HG03439 (cell line): Measurements from ENCODE around the gene DDIT4.
"Not testable (repeated sequence)": the region's sequence is repeated elsewhere in the genome, so short reads cannot be mapped to it uniquely, and the experiment has no call there.

Source experiments
- ATAC-seq: cut with Tn5 transposase; IDR thresholded peaks from one replicate; pipeline ENCODE4 v1.9.1; 2021; ENCODE audit warnings: mild to moderate bottlenecking, moderate library complexity; ENCODE audit not compliant: unreplicated experiment

Gene DDIT4

DNA sequence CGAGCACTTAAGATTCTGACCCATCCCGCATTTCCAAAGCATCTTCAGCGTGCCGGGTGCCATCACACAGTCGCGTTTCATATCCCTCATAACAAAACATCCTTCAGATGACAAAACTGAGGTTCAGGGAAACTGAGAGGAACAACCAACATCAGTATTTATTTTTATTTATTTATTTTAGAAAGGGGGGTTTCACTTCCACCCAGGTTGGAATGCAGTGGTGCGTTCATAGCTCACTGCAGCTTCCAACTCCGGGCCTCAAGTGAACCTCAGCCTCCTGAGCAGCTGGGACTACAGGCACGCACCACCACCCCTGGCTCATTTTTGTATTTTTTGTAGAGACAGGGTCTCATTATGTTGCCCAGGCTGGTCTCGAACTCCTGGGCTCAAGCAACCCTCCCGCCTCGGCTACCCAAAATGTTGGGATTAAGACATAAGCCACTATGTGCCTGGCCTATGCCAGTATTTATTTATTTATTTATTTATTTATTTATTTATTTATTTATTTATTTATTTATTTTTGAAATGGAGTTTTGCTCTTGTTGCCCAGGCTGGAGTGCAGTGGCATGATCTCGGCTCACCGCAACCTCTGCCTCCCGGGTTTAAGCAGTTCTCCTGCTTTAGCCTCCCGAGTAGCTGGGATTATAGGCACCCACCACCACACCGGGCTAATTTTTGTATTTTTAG lies 24.4 kb upstream of the DDIT4 start:
- not testable (repeated sequence) for ATAC-seq

- no peak for ATAC-seq
Observed at GRCh38 chr10:72250666-72251065, 23.1 kb upstream of the DDIT4 start.

- no peak for ATAC-seq
Observed at GRCh38 chr10:72251635-72252034, 22.1 kb upstream of the DDIT4 start.

- no peak for ATAC-seq
Observed at GRCh38 chr10:72252972-72253371, 20.8 kb upstream of the DDIT4 start.

DNA sequence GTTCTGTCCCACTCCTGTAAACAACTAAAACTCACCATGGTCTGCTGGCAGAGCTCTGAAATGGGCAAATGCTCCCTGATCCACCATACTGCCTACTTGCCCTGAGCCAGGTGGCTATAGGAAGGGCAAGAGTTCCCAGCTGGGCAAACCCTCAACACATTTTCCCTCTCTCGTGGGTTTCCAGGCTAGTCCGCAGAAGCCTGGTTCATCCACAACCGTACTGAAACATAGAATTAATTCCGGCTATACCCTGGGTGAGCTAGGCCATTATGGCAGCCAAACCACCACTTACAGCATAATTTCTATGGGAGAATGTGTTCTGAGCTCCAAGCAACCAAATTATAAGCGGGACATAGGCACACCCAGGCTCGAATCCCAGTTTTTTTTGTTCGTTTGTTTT lies 20.1 kb upstream of the DDIT4 start:
- ATAC-seq, result no peak

- ATAC-seq, result no peak
Observed at GRCh38 chr10:72254813-72255568, 18.7 kb upstream of the DDIT4 start.

GRCh38 chr10:72255977-72256729 lies 17.6 kb upstream of the DDIT4 start:
- ATAC-seq, result no peak

GRCh38 chr10:72257051-72257892 lies 16.5 kb upstream of the DDIT4 start:
- ATAC-seq, result no peak

DNA sequence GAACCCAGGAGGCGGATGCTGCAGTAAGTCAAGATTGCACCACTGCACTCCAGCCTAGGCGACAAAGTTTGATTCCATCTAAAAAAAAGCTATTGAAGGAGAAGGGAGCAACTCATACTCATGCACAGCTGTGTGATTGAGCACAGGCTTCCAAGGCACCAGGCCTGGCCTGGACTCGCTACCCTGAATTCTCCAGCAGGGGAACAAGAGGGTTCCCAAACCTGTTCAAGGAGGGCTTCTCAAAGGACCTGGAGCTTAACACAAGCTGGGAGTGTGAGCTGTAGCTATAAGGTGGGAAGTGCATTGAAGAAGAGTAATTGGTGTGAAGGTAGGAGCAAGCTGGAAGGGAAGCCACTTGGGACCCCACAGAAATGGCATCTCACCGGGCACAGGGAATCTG lies 15.1 kb upstream of the DDIT4 start:
- no peak for ATAC-seq

DNA sequence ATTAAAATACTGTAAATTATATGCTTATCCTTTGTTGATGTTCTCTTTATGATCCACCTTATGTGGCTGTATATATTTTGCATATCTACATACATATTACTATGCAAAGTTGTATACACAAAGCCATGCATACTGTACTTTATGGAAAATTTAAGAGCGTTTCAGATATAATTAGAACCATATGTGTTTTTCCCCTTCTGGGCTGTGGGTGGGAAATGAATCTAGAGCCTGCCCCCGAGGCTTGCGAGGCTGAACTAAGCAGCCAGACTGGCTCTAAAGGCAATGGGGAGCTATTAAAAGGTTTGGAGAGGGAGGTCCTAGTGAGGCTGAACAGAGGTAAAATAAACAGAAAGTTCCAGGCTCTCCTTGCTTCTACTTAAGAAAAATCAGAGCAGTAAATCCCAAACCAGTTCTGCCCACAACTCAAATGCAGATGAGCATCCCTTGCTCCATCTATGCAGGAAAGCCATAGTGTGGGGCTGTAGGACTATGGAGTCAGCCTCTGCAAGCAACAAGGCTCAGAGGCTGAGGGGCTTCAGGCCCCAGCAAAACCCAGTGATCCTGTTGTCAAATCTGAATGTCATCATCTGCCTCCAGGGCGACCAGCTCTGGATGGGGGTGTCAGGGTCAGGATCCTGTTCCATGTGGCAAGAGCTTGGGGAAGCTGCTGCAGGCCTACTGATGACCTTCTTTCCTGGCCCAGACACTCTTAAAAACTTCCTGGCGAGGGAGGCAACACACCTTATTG lies 14.1 kb upstream of the DDIT4 start:
- ATAC-seq, result no peak

GRCh38 chr10:72260239-72260975 lies 13.3 kb upstream of the DDIT4 start:
- ATAC-seq, result peak; percentile 65

DNA sequence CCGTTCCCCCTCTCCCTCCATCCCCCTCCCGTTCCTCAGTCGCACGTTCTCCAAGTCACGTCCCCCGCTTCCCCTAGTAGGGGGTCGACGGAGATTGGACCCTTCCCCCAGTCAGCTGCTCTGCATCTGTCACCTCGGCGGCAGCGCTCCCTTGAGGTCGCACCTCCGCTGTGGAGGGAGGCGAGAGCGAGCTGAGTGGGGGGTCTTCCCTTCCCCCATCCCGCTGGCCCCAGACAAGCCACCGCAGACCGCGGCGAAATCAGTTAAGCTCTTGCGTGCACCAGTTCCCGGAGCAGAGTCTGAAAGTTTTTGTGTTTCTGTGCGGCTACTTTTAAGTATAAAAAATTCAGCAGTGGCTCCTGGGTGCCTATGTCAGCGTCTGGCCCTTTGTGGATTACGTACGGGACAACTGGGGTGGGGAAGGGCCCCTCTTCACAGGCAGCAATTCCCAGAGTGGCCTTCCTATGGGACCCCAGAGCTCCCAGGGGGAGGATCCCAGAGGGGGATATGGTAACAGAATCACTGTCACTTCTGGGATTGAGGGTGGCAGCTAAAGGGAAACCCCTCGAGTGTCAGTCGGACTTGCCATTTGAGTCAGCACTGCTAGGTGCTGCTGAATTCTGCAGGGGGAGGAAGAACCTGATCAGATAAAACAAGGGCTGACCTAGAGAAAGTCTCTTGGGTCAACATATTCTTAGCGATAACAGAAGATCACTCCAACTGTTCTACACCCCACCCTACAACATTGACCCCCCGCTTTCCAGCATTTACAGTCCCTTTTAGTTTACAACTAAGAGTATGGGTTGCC lies 12.5 kb upstream of the DDIT4 start:
- peak; percentile 58 for ATAC-seq

DNA sequence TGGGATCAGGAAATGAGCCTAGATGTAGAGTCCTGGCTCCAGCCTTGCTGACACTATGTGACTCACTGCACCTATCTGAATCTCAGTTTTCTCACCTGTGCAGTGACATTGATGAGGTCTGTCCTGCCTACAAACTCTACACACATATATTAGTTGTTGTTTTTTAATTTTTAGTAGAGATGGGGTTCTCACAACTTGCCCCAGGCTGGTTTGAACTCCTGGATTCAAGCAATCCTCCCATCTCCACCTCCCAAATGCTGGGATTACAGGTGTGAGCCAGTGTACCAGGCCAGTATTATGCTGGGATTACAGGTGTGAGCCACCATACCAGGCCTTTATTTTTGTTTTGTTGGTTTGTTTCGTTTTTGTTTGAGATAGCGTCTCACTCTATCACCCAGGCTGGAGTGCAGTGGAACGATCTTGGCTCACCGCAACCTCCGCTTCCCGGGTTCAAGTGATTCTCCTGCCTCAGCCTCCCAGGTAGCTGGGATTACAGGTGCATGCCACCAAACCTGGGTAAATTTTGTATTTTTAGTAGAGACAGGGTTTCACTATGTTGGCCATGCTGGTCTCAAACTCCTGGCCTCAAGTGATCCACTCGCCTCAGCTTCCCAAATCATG lies 11.8 kb upstream of the DDIT4 start:
- peak; percentile 25 for ATAC-seq

DNA sequence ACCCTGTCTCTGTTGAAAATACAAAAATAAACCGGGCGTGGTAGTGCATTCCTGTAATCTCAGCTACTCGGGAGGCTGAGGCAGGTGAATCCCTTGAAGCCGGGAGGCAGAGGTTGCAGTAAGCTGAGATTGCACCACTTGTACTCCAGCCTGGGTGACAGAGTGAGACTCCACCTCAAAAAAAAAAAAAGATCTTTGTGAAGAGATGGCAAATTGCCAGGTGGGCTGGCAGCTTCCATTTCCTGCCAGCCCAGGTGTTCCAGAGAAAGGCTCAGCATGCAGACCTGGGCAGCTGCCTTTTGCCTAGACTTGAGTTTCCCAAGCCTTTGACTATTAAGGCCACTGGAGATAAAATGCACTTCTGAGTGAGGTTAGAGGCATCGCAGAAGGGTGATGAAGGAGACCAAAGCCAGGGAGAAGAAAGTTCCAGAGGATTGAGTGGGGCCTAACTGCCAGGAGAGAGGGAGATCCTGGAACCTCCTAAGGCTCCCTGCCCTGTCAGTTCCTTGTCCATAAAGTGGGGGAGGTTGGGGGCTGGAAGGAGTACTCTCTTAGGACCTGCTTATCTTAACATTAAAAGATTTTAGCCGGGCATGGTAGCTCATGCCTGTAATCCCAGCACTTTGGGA lies 10.0 kb upstream of the DDIT4 start:
- ATAC-seq, result no peak

GRCh38 chr10:72264536-72264935 lies 9.2 kb upstream of the DDIT4 start:
- ATAC-seq, result no peak

DNA sequence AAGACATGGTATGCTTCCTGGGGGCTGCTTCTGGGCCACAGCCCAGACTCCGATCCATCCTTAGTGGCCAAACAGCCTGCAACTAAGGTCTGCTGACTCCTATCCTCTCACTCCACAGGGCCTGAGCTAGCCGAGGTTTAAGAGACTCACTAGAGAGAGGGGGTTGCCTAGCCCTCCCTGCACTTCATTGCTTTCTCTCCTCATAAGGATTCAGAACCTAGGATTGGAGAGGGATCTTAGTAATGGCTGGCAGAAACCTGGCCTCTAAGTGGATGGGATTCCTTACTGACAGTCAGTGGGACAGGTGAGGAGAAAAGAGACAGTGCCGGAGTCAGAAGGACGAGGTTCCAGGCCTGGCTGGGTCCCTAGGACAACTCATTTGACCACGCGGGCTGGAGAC lies 8.2 kb upstream of the DDIT4 start:
- no peak for ATAC-seq

DNA sequence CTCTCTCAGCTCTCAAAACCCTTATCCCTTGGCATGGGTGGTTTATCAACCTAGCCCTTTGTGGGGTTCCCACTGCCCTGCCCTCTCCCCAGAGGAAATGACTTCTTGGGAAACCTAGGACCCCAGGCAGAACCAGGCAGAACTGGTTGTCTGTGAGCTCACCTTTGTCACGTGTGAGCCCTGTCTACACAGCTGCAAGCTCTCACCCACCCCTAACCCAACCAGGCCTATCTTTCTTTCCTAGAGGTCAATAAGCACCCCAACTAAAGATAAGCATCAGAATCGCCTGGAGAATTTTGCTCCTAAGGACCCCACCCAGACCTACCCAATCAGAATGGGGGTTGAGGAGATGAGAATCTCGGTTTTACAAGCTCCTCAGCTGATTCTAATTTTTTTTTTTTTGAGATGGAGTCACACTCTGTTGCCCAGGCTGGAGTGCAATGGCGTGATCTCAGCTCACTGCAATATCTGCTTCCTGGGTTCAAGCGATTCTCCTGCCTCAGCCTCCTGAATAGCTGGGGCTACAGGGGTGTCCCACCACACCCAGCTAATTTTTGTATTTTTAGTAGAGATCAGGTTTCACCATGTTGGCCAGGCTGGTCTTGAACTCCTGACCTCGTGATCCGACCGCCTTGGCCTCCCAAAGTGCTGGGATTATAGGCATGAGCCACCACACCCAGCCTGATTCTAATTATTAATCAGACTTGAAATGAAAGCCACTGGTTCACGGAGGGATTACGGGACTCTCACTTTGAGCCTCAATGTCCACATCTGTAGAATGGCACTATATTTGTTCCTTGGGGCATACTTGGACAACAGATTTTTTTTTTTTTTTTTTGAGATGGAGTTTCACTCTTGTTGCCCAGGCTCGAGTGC lies 7.5 kb upstream of the DDIT4 start:
- ATAC-seq, result no peak
